Hematopoietic multipotent progenitor cell (in vitro differentiated cells): ENCODE data around the gene GSAP. TPM values are rescaled to one million over a fixed set of nuclear protein-coding genes. Genes with fewer than 3 reads are reported as not detected.
"Not testable (repeated sequence)": the region's sequence is repeated elsewhere in the genome, so short reads cannot be mapped to it uniquely, and the experiment has no call there.

Experiments used
- DNase-seq, 3 donors: peaks; one replicate each; pipeline ENCODE4 v3.0.0-alpha.2; 2011 to 2015; ENCODE audit warnings: low read depth in 2 of 3, low spot score in 2 of 3
- total RNA-seq: library from RNA; depleted of rRNA; stranded (reverse); fragments of >200 nt; gene quantifications from one replicate; pipeline ENCODE4 v1.2.3, GENCODE V29; 2012

The GSAP gene
- total RNA-seq, 1 donor: 17.2 TPM

DNA sequence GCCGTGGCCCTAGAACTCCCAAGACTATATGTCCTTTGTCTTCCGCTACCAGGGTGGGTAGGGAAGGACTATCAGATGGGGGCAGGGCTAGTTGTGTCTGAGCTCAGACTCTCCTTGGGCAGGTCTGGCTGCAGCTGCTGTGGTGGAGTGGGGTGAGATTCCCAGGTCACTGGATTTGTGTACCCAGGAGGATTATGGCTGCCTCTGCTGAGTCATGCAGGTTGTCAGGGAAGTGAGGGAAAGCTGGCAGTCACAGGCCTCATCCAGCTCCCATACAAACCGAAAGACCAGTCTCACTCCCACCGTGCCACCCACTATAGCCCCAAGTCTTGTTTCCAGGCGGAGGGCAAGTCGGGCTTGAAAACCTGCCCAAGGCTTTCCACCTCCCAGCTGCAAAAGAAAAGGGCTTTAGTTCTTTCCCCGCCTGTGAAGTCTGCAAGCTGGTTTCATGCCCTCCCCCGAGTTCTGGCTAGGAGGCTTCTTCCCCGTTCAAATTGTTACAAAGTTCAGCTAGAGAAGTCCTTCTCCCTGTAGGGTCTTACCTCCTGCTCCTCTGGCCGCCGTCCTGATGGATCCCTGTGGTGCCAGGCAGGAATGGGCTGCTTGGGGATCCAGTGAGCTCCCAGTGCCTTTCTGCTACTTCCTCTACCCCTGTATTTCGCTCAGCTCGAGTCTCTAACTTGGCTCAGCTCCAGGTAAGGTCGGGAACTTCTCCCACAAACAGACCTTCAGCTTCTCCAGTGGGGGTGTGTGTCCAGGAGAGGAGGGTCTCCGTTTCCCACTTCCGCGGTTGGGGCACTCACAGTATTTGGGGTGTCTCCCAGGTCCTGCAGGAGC, 109.7 kb downstream of the GSAP start:
- peak in 1 of 3 donors; percentile 17 for DNase-seq

DNA sequence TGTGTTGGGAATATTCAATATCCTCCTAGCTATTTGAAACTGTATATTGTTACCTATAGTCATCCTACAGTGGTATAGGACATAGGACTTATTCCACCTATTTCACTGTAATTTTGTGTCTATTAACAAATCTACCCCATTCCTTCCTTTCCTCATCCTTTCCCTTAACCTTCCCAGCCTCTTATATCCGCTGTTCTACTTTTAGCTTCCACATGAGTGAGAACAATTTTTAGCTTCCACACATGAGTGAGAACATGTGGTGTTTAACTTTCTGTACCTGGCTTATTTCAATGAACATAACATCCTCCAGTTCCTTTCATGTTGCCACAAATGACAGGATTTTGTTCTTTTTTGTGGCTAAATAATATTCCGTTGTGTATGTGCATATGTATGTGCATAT, 120.6 kb downstream of the GSAP start:
- DNase-seq: no peak

DNA sequence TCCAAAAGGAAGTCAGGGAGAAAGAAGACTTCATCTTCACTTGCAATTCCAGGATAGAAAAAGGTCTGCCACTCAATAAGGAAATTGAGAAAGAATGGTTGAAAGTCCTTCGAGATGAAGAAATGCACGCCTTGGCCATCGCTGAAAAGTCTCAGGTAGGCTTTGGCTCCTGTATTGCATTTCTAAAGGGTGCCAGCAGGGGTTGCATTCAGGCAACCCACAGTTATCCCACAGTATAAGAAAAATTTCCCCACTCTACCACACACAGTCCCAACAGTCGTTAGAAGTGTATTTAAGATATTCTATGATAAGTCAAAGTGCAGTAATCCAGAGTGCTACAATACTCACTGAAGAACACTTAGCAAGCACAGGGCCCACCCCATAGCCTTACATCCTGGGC, 123.1 kb downstream of the GSAP start:
- no peak for DNase-seq

DNA sequence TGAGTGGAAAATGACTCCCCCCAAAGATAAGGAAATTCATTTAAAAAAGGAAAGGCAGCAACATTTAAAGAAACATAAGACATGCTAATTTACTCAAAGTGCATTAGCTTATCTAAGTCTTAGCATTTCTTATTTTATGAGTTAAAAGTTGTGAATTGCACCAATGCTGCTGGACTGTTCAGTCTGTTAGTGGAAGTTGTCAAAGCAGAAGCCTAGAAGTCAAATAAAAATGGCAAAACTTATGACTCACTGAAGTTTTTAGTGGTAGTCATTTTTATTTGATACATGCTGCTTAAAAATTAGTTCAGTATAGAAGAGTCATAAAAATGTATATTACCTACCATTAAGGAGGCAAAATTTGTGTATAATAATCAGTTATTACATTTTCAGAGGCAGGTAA, 125.7 kb downstream of the GSAP start:
- DNase-seq: no peak

DNA sequence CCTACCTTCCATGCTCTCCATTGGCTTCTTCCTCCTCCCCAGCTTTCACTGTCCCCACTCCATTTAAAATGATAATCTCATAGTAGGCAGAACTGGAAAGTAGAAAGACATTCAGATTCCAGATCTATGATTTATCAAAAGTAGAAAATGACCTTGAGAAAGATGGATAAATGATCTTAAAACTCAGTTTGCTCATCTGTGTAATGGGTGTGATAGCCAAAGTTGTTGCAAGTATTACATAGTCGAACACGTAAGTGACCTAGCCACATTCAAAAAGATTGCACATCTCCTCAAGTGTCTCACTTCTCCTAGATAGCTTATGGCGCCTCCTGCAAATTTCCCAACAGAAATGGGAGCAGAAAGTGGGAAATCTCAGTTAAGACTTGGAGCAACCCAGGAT, 126.8 kb downstream of the GSAP start:
- DNase-seq: no peak

DNA sequence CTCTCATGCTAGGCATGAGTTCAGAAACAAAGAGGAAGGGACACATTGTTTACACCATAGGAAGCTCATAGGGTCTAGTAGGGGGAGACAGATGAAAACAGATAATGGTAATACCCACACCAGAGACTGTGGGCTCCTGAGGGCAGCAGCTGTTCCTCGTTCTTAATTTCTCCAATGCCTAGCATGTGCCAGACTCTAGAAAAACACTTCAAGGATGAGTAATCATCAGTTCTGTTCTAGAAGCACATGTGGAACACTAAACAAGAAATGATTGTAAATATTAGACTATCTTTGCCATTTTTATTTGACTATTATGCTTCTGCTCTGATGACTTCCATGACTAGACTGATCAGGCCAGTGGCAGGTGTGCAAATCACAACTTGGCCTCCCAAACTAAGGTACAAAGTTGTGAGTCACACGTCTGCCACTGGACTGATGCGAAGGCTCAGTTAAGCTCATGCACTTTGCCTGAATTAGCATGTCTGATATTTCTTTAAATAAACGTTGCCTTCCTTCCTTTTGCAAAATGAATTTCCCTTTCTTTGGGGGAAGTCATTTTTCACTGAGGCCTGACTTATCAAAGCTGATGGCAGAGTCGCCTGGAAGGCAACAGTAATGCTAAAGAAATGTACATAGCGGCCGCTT, 127.4 kb downstream of the GSAP start:
- DNase-seq: peak in 1 of 3 donors; percentile 5

DNA sequence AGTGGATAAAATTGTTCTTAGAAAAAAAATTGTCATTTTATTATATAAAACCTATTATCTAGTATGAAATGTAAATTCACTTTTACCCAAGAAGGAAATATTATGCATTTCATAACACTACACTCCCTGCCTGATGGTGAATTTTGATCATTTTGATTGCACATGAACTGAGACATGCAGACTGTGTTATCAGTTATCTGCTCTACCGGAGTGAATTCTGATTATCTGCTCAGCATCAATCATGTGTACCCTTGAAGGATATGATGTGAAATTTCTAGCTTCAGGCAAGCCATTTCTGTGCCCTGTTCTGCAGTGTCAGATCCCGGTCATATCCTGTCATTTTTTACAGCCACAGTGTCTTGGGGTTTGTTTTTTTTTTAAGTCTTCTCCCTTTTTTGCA, 131.5 kb downstream of the GSAP start:
- no peak for DNase-seq

DNA sequence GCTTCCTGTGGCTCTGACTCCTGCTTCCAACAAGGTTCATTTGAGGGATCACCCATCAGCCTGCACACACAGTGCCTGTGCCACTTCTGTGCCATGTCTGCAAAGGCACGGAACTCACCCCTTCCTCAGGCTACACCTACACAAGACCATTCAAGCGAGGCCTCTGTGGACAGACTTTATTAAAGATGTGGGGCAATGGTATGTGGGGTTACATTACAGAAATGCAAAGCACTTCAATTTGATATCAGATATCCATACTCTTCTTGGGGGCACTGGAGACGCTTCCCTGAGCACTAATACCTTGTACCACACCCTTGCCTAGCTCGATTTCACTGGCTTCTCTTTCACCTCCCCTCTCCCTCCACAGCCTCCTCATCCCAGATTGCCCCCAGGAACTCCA, 132.1 kb downstream of the GSAP start:
- DNase-seq: no peak

DNA sequence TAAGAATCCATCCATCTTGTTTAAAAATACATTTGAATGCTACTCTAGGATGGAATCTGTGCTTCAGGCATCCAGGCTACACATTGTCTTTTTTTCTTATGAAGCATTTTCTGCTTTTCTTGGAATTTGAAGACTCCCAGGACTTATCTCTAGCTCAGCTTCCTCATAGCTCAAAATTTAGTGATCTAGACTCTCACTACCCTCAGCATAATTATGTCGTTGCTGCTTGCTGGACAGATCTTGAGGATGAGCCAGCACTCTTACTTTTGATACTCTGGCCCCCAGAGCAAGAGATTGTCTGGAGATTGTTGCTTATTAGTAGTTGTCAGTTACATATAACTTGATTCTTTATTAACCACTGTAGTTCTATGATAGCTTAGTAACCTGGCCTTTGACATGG, 133.3 kb downstream of the GSAP start:
- DNase-seq: no peak

DNA sequence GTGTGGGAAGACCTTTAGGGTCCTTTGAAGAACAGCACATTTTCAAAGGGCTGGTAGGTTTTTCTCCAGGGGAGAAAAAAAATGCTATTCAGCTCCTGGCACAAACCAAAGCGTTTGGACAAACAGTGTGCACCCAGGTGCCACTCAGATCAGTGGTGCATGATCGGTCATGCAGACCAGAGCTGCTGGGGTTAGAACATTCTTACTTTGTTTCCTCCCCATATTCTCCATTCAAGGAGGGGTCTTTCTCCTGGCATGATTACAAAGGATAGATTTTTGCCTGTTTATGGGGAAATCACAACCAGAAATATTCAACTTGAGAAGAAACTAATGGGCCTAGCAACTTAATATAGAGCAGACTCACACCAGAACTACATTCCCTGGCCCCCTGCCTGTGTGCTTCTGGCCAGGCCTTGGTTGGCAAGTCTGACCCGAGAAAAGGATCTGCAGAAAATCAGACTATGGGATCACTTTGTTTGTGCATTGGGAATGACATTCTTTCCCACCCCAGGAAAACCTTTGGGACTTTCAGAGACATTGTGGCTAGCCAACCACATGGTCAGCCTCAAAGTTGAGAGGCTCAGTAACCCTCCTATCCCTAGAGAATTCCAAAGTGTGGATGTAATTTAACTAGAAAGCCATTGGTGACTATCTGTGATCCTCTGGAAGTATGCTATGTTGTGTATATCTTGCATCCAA, 134.2 kb downstream of the GSAP start:
- DNase-seq: no peak

DNA sequence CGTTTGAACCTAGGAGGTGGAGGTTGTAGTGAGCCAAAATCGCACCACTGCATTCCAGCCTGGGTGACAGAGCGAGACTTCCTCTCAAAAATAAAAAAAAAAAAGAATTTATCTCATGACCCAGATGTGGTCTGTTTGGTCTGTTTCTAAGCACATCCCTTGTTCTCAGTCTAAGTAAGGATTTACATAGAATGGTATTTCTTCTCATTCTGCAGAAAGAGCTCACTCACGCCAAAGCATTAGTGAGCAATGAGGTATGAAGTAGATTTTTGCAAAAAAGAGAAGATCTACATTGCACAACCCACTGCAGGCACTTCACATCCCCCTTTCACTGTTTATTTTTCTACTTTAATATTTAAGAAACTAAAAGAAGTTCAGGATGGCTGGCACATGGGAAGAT, 140.0 kb downstream of the GSAP start:
- no peak for DNase-seq

DNA sequence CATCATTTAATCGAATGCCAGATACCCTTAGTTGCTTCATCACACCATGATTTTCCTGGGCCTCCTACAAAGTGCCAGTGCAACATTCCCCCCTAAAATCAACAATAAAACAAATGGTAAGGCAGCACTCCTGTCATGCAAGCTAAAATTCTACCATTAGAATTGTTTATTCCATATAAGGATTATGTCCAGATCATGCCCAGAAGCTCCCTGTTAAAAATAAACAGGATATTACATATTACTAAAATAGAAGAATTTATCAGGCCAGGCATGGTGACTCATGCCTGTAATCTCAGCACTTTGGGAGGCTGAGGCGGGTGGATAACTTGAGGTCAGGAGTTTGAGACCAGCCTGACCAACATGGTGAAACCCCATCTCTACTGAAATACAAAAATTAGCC, 140.5 kb downstream of the GSAP start:
- not testable (repeated sequence) for DNase-seq

DNA sequence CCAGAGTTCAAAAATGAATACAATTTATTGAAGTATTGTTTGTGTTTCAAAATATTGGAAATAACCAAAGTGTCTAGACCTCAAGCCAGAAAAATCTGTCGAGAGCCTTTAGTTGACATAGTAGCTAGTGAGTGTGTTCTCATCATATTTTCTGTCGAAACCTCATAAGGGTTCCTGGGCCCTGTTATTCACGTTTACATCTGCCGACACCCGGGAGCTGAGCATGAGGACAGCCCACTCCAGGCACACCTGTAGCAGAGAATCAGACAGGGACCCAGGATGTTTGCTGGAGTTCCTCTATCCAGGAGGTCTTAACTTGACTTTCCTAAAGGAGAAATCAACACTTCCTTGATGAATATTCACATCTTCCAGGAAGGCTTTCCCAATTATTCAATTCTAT, 144.4 kb downstream of the GSAP start:
- DNase-seq: no peak

DNA sequence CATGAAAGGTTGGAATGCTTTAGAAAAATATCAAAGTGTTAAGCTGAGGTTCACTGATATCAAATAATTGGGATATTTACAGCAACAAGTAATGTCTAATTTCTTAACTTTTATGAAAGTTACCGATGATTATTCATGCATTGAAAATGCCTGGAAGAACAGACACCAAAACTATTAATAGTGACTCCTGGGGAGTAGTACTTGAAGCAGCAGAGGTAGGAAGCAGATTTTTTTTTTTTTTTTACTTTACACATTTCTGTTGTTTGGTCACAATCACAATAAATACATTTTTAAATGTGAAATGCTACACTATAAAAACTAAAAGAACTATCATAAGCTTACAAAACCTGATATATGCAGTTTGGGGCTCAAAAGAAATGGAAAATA, 146.1 kb downstream of the GSAP start:
- no peak for DNase-seq

DNA sequence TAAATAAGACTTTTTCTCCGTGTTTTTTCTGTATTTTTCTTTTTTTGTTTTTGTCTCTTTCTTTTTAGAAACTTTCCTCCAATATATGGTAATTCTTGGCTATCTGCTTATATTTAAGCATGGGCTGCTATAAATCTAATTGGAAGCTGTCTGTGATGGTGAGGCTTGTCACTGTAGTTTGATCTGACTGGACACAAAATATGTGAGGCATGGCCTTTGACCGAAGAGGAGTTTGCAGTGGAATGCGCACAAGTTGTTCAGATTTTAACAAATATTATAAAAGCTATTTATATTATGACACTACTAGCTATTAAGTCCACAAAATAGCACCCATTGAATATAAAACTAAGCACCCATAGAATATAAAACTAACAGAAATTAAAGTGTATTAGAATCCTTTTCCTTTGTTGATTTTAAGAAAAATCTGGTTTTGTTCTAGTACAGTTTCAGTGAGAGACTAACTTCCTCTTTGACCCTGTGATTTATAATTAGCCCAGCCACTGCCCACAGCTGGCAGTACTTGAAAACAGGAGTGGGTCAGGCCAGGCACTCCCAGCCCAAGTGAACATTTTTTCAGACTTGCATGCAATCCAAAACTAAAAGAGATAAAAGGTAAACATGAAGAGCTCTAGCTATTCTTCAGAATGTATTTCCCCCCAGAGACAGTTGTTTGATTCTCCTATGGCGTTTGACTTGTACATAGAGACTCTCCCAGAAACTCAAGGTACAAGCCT, 146.6 kb downstream of the GSAP start:
- peak in 1 of 3 donors; percentile 16 for DNase-seq

DNA sequence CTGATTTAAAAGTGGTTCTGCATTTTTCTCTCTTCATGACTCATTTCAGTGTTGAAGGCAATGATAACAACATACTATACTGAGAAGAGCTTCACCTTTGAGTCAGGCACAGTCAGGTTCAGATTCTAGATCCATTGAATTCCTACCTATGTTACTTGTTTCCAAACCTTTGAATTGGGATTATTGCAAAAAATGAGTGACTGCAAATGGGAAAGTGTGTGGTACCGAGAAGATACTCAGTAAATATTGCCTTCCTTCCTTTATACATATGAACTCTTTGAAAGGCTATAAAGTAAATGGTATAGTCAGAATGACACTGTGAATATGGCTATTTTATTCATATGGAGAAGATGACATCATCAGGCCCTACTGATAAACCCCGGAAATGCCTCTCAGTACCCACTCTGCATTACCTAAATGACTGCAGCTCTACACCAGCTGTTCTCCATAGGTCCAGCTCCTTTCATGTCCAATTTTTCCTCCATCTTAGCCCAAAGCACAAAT, 149.8 kb downstream of the GSAP start:
- no peak for DNase-seq

DNA sequence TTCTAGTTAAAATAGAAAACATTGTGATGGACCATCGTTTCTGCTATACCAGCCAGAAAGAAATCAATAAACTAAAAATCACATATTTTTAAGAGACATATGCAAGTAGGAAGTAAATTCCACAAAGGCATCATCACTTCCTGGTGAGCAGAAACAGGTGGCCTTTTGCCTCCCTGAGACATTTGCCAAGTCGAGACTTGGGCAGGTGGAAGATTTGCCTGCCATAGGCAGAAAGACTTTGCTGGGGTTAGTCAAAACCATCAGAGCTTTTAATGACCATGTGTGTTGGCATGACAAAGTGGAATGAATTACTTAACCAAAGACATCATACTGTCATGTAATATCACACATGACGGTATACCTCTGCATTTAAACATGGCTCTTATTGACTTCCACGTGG, 150.5 kb downstream of the GSAP start:
- DNase-seq: no peak

DNA sequence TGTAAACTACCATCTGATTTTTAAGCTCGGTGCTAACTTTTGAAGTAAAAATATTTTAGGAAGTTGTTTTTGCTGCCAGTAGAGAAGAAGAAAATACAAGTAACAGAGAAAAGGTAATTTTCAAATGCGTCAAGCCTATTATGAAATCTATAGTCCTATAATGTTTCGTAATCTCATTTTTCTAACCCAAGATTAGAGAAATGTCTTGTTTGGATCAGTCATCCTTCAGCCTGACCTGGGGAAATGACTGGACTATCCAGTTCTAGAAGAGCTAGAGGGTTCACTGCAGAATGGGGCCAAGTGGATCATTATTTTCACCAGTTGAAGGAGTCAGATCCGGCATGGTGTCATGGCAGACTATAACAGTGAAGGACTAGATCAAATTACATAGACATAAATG, 153.8 kb downstream of the GSAP start:
- DNase-seq: no peak
